ENCODE results near the gene LRRC45.

The LRRC45 gene

DNA sequence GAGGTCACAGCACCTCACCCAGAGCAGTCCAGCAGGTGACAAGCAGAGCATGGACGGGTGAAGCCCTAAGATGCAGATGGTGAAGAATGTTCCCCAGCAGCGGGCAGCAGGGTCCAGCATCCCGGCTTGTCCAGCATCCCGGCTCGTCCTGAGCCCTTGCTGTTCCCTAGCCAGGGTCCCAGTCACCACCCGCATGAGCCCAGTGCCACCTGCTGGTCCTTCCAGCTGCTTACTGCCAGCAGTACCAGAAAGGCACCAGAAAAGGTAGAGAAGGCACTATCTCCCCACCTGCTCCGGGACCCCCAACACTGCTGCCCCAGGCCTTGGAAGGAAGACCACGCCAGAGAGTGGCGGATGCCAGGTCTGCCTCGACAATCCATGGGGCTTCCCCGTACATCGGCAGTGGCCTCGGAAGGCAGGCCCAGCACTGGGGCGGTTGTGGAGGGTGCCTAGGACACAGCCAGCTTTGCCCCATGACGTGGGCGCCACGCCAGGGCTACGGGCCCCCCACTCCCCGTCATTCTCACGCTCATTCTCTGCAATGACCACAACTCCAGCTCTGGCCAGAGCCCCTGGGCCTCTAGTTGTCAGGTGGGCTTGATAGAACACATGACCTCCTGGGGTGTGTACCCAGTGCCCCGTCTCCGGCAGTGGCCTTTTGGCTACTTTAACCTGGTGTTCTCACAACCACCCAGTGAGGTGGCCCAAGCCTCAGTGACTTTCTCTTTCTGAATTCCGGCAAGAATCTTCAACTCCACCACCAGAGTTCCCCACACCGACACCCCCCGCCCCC, 1.8 kb upstream of the LRRC45 start:
- peak overlapping the region; percentile 62 for H3K4me3 ChIP-seq (ENCODE audit: low read depth, low read length)
- TF ChIP-seq, protein P1, sequence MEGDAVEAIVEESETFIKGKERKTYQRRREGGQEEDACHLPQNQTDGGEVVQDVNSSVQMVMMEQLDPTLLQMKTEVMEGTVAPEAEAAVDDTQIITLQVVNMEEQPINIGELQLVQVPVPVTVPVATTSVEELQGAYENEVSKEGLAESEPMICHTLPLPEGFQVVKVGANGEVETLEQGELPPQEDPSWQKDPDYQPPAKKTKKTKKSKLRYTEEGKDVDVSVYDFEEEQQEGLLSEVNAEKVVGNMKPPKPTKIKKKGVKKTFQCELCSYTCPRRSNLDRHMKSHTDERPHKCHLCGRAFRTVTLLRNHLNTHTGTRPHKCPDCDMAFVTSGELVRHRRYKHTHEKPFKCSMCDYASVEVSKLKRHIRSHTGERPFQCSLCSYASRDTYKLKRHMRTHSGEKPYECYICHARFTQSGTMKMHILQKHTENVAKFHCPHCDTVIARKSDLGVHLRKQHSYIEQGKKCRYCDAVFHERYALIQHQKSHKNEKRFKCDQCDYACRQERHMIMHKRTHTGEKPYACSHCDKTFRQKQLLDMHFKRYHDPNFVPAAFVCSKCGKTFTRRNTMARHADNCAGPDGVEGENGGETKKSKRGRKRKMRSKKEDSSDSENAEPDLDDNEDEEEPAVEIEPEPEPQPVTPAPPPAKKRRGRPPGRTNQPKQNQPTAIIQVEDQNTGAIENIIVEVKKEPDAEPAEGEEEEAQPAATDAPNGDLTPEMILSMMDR (IDR thresholded peaks at IDR 0.05; ENCODE audit: insufficient read depth, low read depth, low read length, missing control alignments), result peak; percentile 70
- DNase-seq (ENCODE audit: low read depth), result peak; percentile 65

DNA sequence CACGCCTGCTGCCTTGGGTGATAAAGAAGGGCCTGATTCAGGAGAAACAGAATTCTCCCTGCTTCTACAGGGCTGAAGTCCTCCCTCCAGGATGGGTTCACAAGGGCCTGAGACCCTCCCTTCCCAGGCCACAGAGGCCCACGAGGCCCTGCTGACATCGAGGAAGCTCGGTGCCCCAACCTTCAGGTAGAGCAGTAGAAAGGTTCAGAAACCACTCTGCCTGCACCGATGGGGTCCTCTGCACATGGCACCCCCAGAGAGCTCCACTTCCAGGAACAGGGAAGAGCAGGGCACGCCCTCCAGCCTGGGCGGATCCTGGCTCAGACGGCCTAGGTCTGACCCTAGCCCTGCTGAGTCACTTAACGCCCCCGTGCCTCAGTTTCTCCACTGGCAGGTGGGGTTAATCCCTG, 1.2 kb upstream of the LRRC45 start:
- TF ChIP-seq, protein P1 (IDR thresholded peaks at IDR 0.05; ENCODE audit: insufficient read depth, low read depth, low read length, missing control alignments), result no peak
- DNase-seq (ENCODE audit: low read depth), result no peak
- peak overlapping the region; percentile 62 for H3K4me3 ChIP-seq (ENCODE audit: low read depth, low read length)

DNA sequence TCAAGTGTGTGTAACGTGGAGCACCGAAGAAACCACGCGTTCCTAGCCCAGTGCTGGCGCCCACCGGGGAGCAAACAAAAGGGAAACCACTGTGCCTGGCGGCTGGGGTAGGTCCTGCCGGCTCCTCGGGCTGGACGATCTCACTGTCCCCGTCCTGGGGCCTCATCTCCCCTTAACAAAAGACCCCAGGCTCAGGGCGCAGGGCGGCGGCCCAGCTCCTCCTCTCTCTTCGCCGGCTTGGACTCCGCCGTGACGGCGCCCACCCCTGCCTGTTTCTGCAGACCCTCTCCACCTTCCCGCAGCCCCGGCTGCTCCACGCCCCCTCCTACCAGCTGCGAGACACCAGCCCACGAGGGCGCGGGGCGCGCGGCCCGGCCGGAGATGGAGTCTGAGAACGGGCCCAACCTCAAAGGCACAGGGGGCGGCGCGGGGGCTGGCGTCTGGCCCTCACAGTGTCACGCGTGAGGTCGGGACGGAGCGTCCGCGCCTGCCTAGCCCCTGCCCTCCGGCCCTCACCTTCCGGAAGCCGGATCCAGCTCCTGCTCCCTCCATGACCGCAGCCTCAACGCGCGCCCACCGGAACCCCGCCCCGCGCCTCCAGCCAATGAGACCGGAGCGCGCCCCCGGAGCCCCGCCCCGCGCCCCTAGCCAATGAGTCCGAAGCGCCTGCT, 660 bp upstream of the LRRC45 start, which contains the start of gene CENPX:
Gene CENPX (minus strand): TSS at position 569 of the 671 bp plus-strand sequence. CDS start 17 bp downstream, at position 552.
- TF ChIP-seq, protein P1 (IDR thresholded peaks at IDR 0.05; ENCODE audit: insufficient read depth, low read depth, low read length, missing control alignments), result no peak
- no peak for DNase-seq (ENCODE audit: low read depth)

DNA sequence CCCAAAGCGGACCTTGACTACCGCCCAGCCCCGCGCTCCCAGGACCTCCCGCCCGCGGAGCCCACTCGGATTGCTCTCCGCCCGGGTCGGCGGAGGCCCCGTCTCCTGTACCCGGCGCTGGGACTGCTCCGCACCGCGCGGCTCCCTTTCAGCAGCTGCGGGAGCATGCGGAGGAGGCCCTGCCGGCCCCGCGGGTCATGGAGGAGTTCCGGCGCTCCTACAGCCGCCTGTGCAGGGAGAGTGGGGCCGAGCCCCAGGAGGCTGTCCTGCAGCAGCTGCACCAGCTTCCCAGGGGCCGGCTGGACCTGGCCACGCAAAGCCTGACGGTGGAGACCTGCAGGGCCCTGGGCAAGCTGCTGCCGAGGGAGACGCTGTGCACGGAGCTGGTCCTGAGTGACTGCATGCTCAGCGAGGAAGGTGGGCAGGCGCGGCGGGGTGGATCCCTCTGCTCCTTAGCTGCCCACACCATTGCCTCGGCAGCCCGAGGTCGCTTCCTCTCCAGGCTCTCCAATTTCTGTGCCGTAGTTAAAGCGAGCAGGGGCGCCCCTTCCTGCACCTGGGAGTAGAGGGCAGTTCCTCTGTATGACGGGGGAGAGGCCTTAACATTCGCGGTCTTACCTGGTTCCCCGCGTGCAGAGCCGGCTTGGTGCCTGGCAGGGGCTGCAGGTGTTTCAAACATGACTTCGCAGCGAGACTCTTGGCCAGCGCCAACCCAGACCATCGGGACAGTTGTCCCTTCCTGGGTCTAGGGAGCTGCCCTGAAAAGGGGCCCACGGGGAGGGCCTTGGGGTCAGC, 539 bp downstream of the LRRC45 start:
- peak overlapping the region; percentile 59 for H3K4me3 ChIP-seq (ENCODE audit: low read depth, low read length)
- TF ChIP-seq, protein P1 (IDR thresholded peaks at IDR 0.05; ENCODE audit: insufficient read depth, low read depth, low read length, missing control alignments), result no peak
- peak; percentile 41 for DNase-seq (ENCODE audit: low read depth)

More for the DNA sequence above, 660 bp upstream of the LRRC45 start, which contains the start of gene CENPX:
- peak within 1 kb of the TSS; percentile 62 for H3K4me3 ChIP-seq (ENCODE audit: low read depth, low read length)

DNA sequence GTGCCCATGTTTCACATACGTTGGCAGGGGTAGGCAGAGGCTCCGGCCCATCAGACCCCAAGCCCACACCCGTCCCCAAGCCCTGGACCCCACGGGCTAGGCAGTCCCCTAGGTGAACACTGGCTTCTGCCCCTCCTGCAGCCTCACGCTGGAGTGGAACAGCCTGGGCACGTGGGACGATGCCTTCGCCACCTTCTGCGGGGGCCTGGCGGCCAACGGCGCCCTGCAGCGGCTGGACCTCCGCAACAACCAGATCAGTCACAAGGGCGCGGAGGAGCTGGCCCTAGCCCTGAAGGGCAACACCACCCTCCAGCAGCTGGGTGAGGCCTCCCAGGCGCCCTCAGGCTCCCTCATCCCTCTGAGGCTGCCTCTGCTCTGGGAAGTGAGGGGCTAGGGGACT, 1.8 kb downstream of the LRRC45 start:
- TF ChIP-seq, protein P1 (IDR thresholded peaks at IDR 0.05; ENCODE audit: insufficient read depth, low read depth, low read length, missing control alignments), result no peak
- no peak for DNase-seq (ENCODE audit: low read depth)
- no peak overlapping the region for H3K4me3 ChIP-seq (ENCODE audit: low read depth, low read length)

DNA sequence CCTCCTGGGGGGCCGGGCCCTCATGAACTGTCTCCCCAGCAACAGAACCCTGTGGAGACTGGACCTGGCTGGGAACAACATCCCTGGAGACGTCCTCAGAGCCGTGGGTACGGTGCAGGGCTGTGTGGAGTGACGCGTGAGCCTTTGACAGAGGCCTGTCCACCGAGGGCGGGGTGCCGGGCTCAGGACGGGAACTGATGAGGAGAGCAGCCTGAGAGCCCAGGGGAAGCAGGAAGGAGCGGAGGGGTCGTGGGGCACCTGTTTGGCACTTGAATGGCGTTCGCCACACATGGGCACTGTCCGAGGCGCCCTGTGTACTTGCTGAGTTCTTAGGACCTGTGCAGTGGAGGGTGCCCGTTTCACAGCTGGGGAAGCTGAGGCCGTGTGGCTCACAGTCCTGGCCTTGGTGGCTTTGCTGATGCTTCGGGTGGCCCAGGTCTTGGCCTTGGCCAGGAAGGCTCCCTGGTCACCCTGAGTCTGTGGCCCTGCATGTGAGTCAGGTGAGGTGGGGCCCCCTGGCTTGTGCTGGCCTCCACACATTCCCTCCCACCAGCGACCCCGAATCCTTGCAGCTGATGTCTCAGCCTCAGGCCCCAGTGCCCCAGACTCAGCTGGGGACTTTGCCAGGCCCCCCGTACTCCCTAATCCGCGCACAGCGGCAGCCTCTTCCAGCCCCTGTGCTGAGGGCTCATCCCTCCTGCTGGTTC, 2.4 kb downstream of the LRRC45 start:
- H3K4me3 ChIP-seq (ENCODE audit: low read depth, low read length), result no peak overlapping the region
- DNase-seq (ENCODE audit: low read depth), result no peak
- TF ChIP-seq, protein P1 (IDR thresholded peaks at IDR 0.05; ENCODE audit: insufficient read depth, low read depth, low read length, missing control alignments), result no peak
